Endothelial cell of umbilical vein (primary cell): Measurements from ENCODE around the gene FGR. TPM values are rescaled to one million over a fixed set of nuclear protein-coding genes. Genes with fewer than 3 reads are reported as not detected.

Experiments used
- BruUV-seq: library from RNA; stranded (reverse); fragments of 400-500 nt; replicated peaks from 2 replicates; lab custom pipeline; 2021; lab: Mats Ljungman, UMichigan
- CTCF ChIA-PET: fragments of 300-600, 350-600 bp; sonication (Branson Sonifier 250); formaldehyde crosslinking; loops from one replicate; lab custom pipeline; 2021; ENCODE audit warnings: antibody characterized with exemption, inconsistent platforms; lab: Charles Lee
- POLR2A ChIA-PET: fragments of 300-600, 350-600 bp; sonication (Branson Sonifier 250); formaldehyde crosslinking; loops from one replicate; lab custom pipeline; 2021; ENCODE audit warnings: antibody characterized with exemption, inconsistent platforms; lab: Charles Lee
- DNase-seq: peaks from one replicate; pipeline ENCODE4 v3.0.0-alpha.2; 2011; ENCODE audit warnings: low read depth, low spot score
- FAIRE-seq: peaks from 2 replicates; lab custom pipeline; 2011; peaks lifted over from hg19 to GRCh38; lab: Jason Lieb, UNC
- H2AFZ ChIP-seq: 2 replicates; pipeline ENCODE4 v1.6.0; 2012; ENCODE audit warnings: low read depth, low read length, control low read depth, inconsistent platforms
- H3K27ac ChIP-seq: 2 replicates; pipeline ENCODE4 v1.5.1; 2011; ENCODE audit warnings: low read depth, mild to moderate bottlenecking, control low read depth, low read length, moderate library complexity; ENCODE audit not compliant: insufficient read depth
- H3K27me3 ChIP-seq, 2 experiments: 2 replicates each; pipeline versions ENCODE4 v1.6.0 to v1.6.1; 2011; ENCODE audit warnings: low read length in 2 of 2, mixed read lengths in 1 of 2; ENCODE audit not compliant: control insufficient read depth in 2 of 2, insufficient read depth in 2 of 2
- H3K36me3 ChIP-seq, 2 experiments: 2 replicates in 1 of 2; 3 replicates in 1 of 2; pipeline ENCODE4 v1.5.1; 2011; ENCODE audit warnings: low read length in 2 of 2, mild to moderate bottlenecking in 1 of 2, moderate library complexity in 1 of 2; ENCODE audit not compliant: control insufficient read depth in 2 of 2, insufficient read depth in 2 of 2; ENCODE audit errors: extremely low read depth in 1 of 2
- H3K4me1 ChIP-seq: 3 replicates; pipeline ENCODE4 v1.5.1; 2011; ENCODE audit warnings: mild to moderate bottlenecking, low read length; ENCODE audit not compliant: control insufficient read depth, insufficient read depth; ENCODE audit errors: extremely low read depth
- H3K4me2 ChIP-seq: 2 replicates; pipeline ENCODE4 v1.6.1; 2011; ENCODE audit warnings: low read length, control low read depth, mixed read lengths; ENCODE audit not compliant: insufficient read depth
- H3K4me3 ChIP-seq, 3 experiments: fragments of 200-600 bp in 1 of 3; sonication (generic), shearing (Covaris generic) in 1 of 3; replicated peaks in 1 of 3; 2 replicates each; pipeline ENCODE4 v1.5.1; 2011 to 2016; ENCODE audit warnings: control low read depth in 3 of 3, low read length in 3 of 3, mild to moderate bottlenecking in 2 of 3, inconsistent platforms in 1 of 3, low read depth in 1 of 3, moderate library complexity in 1 of 3; ENCODE audit not compliant: insufficient read depth in 1 of 3
- H3K79me2 ChIP-seq: 2 replicates; pipeline ENCODE4 v1.6.0; 2012; ENCODE audit warnings: low read length, inconsistent platforms; ENCODE audit not compliant: control insufficient read depth, insufficient read depth
- H3K9ac ChIP-seq: replicated peaks from 2 replicates; pipeline ENCODE3; 2011; ENCODE audit warnings: low read length, control low read depth; ENCODE audit not compliant: insufficient read depth; ENCODE audit errors: extremely low read depth
- H3K9me1 ChIP-seq: replicated peaks from 3 replicates; pipeline ENCODE4 v1.6.0; 2011; ENCODE audit warnings: mild to moderate bottlenecking, low read length; ENCODE audit not compliant: control insufficient read depth, insufficient read depth; ENCODE audit errors: extremely low read depth
- H3K9me3 ChIP-seq: replicated peaks from 2 replicates; pipeline ENCODE4 v1.5.1; 2012; ENCODE audit warnings: low read length, inconsistent platforms; ENCODE audit not compliant: control insufficient read depth, insufficient read depth
- H4K20me1 ChIP-seq: replicated peaks from 2 replicates; pipeline ENCODE3; 2011; ENCODE audit warnings: mild to moderate bottlenecking, low read length; ENCODE audit not compliant: control insufficient read depth, insufficient read depth; ENCODE audit errors: extremely low read depth
- FOS ChIP-seq: IDR thresholded peaks from 2 replicates; pipeline ENCODE4 v1.6.1; 2011; ENCODE audit warnings: mild to moderate bottlenecking, low read length, moderate library complexity, borderline replicate concordance; ENCODE audit not compliant: insufficient read depth
- GATA2 ChIP-seq: IDR thresholded peaks from 2 replicates; pipeline ENCODE4 v1.7.0; 2011; ENCODE audit warnings: low read depth, mild to moderate bottlenecking, moderate library complexity, mixed read lengths, low read length; ENCODE audit not compliant: insufficient read length, insufficient read depth
- JUN ChIP-seq: IDR thresholded peaks from 2 replicates; pipeline ENCODE4 v1.6.1; 2011; ENCODE audit warnings: borderline replicate concordance, low read depth; ENCODE audit not compliant: insufficient read length, insufficient read depth
- MYC ChIP-seq: IDR thresholded peaks from one replicate; pipeline ENCODE4 v1.6.1; 2011; ENCODE audit warnings: mild to moderate bottlenecking, low read depth, low read length
- POLR2A ChIP-seq: IDR thresholded peaks from 2 replicates; pipeline ENCODE4 v1.6.1; 2012; ENCODE audit warnings: low read depth, mild to moderate bottlenecking, control low read depth, low read length
- dilution Hi-C: fragments of 300-500 bp; cut with MboI; formaldehyde crosslinking; loops from one replicate; pipeline ENCODE4 v1.15.0; 2019; ENCODE audit warnings: low sequenced_read_pairs; ENCODE audit not compliant: extremely low pct_ligation_motif_present
- intact Hi-C: fragments of 100-400 bp; cut with micrococcal nuclease; formaldehyde crosslinking; loops from one replicate; pipeline ENCODE4 v1.10.0; 2022
- polyA plus RNA-seq, 4 experiments: library from polyadenylated mRNA; depleted of rRNA in 3 of 4; stranded (reverse) in 3 of 4; unstranded in 1 of 4; fragments of >200 nt; gene quantifications; 2 replicates each; pipeline versions ENCODE4 v1.2.1 to v1.2.3, GENCODE V29; 2011 to 2012; ENCODE audit warnings: missing spikeins in 1 of 4
- total RNA-seq: library from RNA; stranded (reverse); gene quantifications from 2 replicates; pipeline ENCODE4 v1.2.3, GENCODE V29; 2021
- TF ChIP-seq, protein P1 (sequence below), 2 donors: IDR thresholded peaks; 1 replicate in 1 of 2; 2 replicates in 1 of 2; pipeline ENCODE4 v1.5.1; 2011; ENCODE audit warnings: low read length in 2 of 2, mild to moderate bottlenecking in 2 of 2, moderate library complexity in 2 of 2, control low read depth in 1 of 2, inconsistent platforms in 1 of 2, low read depth in 1 of 2; ENCODE audit not compliant: insufficient read depth in 1 of 2; ENCODE audit errors: extremely low read depth in 1 of 2

FGR gene
- total and polyA plus RNA-seq, 2 donors (not counting 3 experiments of a cell fraction or from before 2014, with no cell fraction given) = 0.18 TPM; not detected in 1

DNA sequence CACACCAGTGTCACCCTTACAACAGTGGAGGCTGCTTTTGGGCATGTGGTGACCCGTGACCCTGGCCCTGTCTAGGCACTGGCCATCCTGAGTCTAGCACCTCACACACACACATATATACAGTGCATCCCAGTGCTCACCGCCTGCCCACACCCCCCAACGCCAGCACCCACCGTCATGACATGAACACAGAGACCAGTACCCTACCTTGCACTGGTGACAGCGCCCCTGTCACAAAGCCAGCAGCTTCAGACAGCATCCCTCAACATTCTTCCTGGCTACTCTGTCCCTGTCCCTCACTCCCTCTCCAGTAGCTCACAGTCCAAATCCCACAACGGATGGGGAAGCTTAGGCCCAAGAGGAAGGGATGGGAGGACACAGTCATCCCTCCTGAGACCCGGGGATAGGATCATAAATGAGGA is 58.2 kb downstream of the FGR start:
- Histone ChIP-seq H2AFZ (no peak overlapping the region), H3K4me1 (peaks cover 27% of the 10 kb centered on the region), H3K27me3 (no peaks in the 10 kb centered on the region), H3K9ac (no peak overlapping the region), H3K9me3 (no peaks in the 10 kb centered on the region), H3K4me3 (no peak overlapping the region), H3K27ac (no peak overlapping the region), H3K9me1 (no peaks in the 10 kb centered on the region), H3K4me2 (no peak overlapping the region), H4K20me1 (no peaks in the 10 kb centered on the region), H3K79me2 (peaks cover 5% of the 10 kb centered on the region), H3K36me3 (no peaks in the 10 kb centered on the region)
- intact Hi-C loops = no loop called here
- DNase-seq = no peak
- no TSS peak for BruUV-seq
- dilution Hi-C loops = loop anchor here (25.0 kb wide), 1 partner anchor 165 kb away; no protein-coding TSS in a partner anchor
- FAIRE-seq = no peak
- no peak for TF ChIP-seq MYC
- TF ChIP-seq JUN = no peak
- TF ChIP-seq GATA2 = no peak
- ChIA-PET CTCF (interaction anchor here (1.0 to 3.5 kb wide), 3 partner anchors 19 to 160 kb away, joined by 3 to 60 read pairs (median 4); no protein-coding TSS in a partner anchor), POLR2A (no interaction called here)

DNA sequence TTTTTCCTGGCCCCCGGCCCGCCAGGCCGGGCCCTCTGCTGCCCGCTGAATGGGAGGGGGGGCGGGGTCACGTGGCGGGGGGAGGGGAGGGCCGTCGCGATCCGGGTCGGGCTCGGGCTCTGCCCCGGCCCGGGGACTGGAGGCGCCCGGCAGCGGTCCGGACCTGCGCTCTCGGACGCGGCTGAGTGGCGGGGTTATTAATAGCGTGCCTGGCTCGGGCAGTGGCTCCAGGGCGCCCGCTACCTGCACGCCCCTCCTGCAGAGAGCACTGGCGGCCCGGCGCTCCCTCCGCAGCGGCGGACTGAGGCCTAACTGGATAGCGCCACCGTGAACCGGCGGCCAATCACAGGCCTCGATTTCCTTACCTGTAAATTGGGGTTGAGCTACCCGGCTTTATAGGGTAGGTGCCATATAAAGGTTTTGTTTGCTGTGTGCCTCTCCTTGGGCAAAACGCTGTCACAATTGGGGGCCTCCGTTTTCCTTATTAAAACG is 59.1 kb downstream of the FGR start:
- H3K4me2 ChIP-seq = peak overlapping the region; percentile 76
- H3K36me3 ChIP-seq = no peaks in the 10 kb centered on the region
- CTCF ChIA-PET = interaction anchor here (0.7 to 3.5 kb wide), 16 partner anchors 8 to 210 kb away, joined by 3 to 60 read pairs (median 4); partner anchors contain the start of gene AHDC1
- H3K79me2 ChIP-seq = peaks cover 5% of the 10 kb centered on the region
- H4K20me1 ChIP-seq = no peaks in the 10 kb centered on the region
- peak overlapping the region; percentile 45 for H2AFZ ChIP-seq
- FAIRE-seq (no peak), DNase-seq (peak; percentile 56)
- H3K27ac ChIP-seq = peak overlapping the region; percentile 66
- dilution Hi-C loops = loop anchor here (25.0 kb wide), 1 partner anchor 164 kb away; no protein-coding TSS in a partner anchor
- intact Hi-C loops = loop anchor here (1.0 kb wide), 2 partner anchors 19 to 23 kb away; no protein-coding TSS in a partner anchor
- H3K9me3 ChIP-seq = no peaks in the 10 kb centered on the region
- H3K4me1 ChIP-seq = peaks cover 27% of the 10 kb centered on the region
- peak overlapping the region in 2 of 3 experiments; percentile 7 to 46 for H3K4me3 ChIP-seq
- BruUV-seq = TSS peak; percentile 71
- TF ChIP-seq, protein P1, sequence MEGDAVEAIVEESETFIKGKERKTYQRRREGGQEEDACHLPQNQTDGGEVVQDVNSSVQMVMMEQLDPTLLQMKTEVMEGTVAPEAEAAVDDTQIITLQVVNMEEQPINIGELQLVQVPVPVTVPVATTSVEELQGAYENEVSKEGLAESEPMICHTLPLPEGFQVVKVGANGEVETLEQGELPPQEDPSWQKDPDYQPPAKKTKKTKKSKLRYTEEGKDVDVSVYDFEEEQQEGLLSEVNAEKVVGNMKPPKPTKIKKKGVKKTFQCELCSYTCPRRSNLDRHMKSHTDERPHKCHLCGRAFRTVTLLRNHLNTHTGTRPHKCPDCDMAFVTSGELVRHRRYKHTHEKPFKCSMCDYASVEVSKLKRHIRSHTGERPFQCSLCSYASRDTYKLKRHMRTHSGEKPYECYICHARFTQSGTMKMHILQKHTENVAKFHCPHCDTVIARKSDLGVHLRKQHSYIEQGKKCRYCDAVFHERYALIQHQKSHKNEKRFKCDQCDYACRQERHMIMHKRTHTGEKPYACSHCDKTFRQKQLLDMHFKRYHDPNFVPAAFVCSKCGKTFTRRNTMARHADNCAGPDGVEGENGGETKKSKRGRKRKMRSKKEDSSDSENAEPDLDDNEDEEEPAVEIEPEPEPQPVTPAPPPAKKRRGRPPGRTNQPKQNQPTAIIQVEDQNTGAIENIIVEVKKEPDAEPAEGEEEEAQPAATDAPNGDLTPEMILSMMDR (IDR thresholded peaks at IDR 0.05; ENCODE audit: extremely low read depth in 1 of 2, insufficient read depth in 1 of 2, low read depth in 1 of 2, low read length in 2 of 2) = peak in 1 of 2 donors; percentile 27
- TF ChIP-seq MYC (no peak), POLR2A (no peak), FOS (no peak)
- H3K27me3 ChIP-seq = no peaks in the 10 kb centered on the region
- no peaks in the 10 kb centered on the region for H3K9me1 ChIP-seq
- peak overlapping the region; percentile 44 for H3K9ac ChIP-seq
- POLR2A ChIA-PET = no interaction called here
